Measurements from ENCODE around the gene ACSL5. TPM values are rescaled to one million over a fixed set of nuclear protein-coding genes. Genes with fewer than 3 reads are reported as not detected.
A peak's percentile ranks its signal among the peaks of the same experiment; 100 is the strongest.

Gene ACSL5
- total RNA-seq, 1 donor from 2014 or later: 0.64 TPM

DNA sequence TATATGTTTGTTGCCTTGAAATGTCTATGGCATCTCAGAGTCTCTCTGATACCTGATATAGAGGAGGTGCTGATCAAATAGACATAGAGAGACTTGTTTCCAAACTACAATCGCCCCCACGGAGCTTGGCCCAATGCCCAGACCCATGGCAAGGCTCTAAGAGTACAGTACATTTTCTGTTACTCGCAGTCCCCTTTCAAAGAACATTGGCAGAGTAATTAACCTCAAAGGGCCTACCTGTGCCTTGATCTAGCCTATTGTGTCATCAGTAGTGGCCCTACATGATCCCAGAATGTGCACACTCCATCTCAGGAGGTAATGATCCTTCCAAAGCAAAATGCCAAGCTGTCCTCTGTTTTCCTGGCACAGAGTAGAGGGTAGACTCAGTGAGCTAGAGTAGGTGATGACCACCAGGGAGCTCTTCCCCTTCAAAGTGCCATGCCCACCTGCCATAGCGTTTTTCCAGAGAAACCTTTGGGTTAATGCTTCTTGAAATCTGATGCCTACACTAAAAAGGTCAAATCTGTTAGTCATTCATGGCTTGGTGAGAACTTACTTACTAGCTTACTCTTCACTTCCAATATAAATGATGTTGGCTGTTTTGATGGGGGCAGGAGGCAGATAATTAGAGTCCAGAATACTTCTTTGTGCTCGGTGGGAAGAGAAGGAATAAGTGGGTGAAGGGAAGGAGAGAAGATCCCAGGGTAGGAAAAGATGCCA lies 41.2 kb upstream of the ACSL5 start:
- H3K27ac Mint-ChIP-seq (ENCODE audit: unreplicated experiment): no peak overlapping the region
- H3K36me3 Mint-ChIP-seq (ENCODE audit: low read depth, unreplicated experiment): no peaks in the 10 kb centered on the region
- TF ChIP-seq, protein P1, sequence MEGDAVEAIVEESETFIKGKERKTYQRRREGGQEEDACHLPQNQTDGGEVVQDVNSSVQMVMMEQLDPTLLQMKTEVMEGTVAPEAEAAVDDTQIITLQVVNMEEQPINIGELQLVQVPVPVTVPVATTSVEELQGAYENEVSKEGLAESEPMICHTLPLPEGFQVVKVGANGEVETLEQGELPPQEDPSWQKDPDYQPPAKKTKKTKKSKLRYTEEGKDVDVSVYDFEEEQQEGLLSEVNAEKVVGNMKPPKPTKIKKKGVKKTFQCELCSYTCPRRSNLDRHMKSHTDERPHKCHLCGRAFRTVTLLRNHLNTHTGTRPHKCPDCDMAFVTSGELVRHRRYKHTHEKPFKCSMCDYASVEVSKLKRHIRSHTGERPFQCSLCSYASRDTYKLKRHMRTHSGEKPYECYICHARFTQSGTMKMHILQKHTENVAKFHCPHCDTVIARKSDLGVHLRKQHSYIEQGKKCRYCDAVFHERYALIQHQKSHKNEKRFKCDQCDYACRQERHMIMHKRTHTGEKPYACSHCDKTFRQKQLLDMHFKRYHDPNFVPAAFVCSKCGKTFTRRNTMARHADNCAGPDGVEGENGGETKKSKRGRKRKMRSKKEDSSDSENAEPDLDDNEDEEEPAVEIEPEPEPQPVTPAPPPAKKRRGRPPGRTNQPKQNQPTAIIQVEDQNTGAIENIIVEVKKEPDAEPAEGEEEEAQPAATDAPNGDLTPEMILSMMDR (IDR thresholded peaks at IDR 0.05; ENCODE audit: unreplicated experiment): no peak
- H3K4me3 Mint-ChIP-seq (ENCODE audit: unreplicated experiment): no peak overlapping the region
- DNase-seq (ENCODE audit: low spot score): no peak
- H3K9me3 Mint-ChIP-seq (ENCODE audit: unreplicated experiment): no peaks in the 10 kb centered on the region
- H3K27me3 Mint-ChIP-seq (ENCODE audit: unreplicated experiment): peaks cover 3% of the 10 kb centered on the region
- H3K4me1 Mint-ChIP-seq (ENCODE audit: unreplicated experiment): peaks cover 16% of the 10 kb centered on the region

DNA sequence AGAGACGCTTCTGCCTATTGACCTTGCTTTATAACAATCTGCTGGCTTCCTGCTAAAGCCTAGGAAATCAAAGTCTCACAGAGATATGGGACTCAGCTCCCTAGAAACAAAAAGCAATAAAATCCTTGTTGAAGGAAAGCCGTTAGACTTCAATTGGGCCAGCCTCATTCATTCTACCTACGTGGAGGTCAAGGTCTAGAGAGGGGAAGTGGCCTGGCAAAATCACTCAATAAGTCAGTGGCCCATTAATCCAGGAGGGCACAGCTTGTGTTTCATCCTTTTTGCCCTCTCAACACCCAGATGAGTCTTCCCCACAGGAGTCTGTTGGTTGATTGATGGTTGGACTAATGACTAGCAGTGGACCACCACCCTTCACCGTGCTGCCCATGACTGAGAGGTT lies 40.5 kb upstream of the ACSL5 start:
- DNase-seq (ENCODE audit: low spot score): no peak
- no peak overlapping the region for H3K4me3 Mint-ChIP-seq (ENCODE audit: unreplicated experiment)
- TF ChIP-seq, protein P1 (IDR thresholded peaks at IDR 0.05; ENCODE audit: unreplicated experiment): no peak
- H3K36me3 Mint-ChIP-seq (ENCODE audit: low read depth, unreplicated experiment): no peaks in the 10 kb centered on the region
- H3K27me3 Mint-ChIP-seq (ENCODE audit: unreplicated experiment): peaks cover 2% of the 10 kb centered on the region
- no peak overlapping the region for H3K27ac Mint-ChIP-seq (ENCODE audit: unreplicated experiment)
- peaks cover 16% of the 10 kb centered on the region for H3K4me1 Mint-ChIP-seq (ENCODE audit: unreplicated experiment)
- no peaks in the 10 kb centered on the region for H3K9me3 Mint-ChIP-seq (ENCODE audit: unreplicated experiment)

DNA sequence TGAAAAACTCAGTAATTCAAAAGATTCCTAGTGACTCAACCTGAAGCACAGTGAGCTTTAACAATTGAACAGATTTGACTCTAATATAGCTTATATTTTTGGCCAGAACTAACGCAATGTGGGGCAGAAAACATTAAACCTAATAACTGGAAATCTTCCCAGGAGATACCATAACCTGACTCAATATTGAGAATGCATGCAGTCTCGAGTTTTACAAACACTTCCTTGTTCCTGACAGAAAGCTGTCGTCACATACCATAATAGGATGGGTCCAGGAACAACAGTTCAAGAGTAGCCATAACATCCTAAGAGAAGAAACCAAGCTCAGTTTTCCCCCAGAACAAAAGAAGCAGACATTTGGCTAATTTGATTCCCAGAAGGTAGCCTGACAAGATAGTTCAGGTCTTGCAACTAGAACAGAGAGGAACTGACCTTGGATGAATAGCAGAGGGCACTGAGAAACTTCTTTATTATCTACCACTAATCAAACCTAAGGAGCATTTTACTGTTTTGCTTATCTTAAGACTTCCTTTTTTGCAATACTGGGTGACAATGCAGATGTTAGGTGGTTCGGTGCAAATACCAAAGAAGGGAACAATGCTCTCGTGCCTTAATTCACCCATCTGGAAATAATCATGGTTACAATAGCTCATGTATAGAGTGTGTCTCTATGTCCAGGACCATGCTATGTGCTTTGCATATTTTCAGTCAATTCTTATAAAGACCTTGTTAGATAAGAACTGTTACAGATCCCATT lies 38.6 kb upstream of the ACSL5 start:
- Mint-ChIP-seq H3K4me3 (ENCODE audit: unreplicated experiment) (no peak overlapping the region), H3K9me3 (ENCODE audit: unreplicated experiment) (no peaks in the 10 kb centered on the region), H3K27ac (ENCODE audit: unreplicated experiment) (peak overlapping the region; percentile 85), H3K27me3 (ENCODE audit: unreplicated experiment) (peaks cover 2% of the 10 kb centered on the region), H3K4me1 (ENCODE audit: unreplicated experiment) (peaks cover 16% of the 10 kb centered on the region), H3K36me3 (ENCODE audit: low read depth, unreplicated experiment) (no peaks in the 10 kb centered on the region)
- TF ChIP-seq, protein P1 (IDR thresholded peaks at IDR 0.05; ENCODE audit: unreplicated experiment): no peak
- DNase-seq (ENCODE audit: low spot score): no peak

DNA sequence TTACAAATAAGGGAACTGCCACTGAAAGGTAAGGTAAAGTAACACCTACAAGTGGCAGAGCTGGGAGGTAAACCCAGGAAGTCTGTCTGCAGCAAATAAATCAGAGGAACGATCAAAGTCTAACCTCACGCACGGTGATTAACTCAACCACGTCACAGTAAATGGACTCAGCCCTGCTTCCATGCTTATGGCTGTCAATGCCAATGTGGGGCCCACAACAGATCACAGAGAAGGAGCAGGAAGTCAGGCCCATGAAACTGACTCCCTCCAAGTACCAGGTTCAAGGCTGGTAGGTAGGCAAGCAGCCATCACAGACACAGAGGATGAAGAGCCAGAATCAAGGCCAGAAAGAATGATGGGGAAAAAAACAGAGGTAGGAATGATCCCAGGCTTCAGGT lies 38.0 kb upstream of the ACSL5 start:
- H3K27ac Mint-ChIP-seq (ENCODE audit: unreplicated experiment): peak overlapping the region; percentile 67
- TF ChIP-seq, protein P1 (IDR thresholded peaks at IDR 0.05; ENCODE audit: unreplicated experiment): no peak
- peaks cover 16% of the 10 kb centered on the region for H3K4me1 Mint-ChIP-seq (ENCODE audit: unreplicated experiment)
- no peaks in the 10 kb centered on the region for H3K9me3 Mint-ChIP-seq (ENCODE audit: unreplicated experiment)
- no peak for DNase-seq (ENCODE audit: low spot score)
- no peaks in the 10 kb centered on the region for H3K36me3 Mint-ChIP-seq (ENCODE audit: low read depth, unreplicated experiment)
- H3K27me3 Mint-ChIP-seq (ENCODE audit: unreplicated experiment): peaks cover 2% of the 10 kb centered on the region
- H3K4me3 Mint-ChIP-seq (ENCODE audit: unreplicated experiment): no peak overlapping the region
